Caco-2 (cell line): ENCODE data around the gene ATG10. TPM values are rescaled to one million over a fixed set of nuclear protein-coding genes. Genes with fewer than 3 reads are reported as not detected.

Experiments used
- BruUV-seq: library from RNA; stranded (reverse); fragments of 400-500 nt; replicated peaks from 2 replicates; lab custom pipeline; 2021; lab: Mats Ljungman, UMichigan
- CTCF ChIA-PET: fragments of 300-600 bp; sonication (Branson Sonifier 250); formaldehyde crosslinking; loops from one replicate; lab custom pipeline; 2022; ENCODE audit warnings: antibody characterized with exemption; lab: Charles Lee
- POLR2A ChIA-PET: fragments of 300-600 bp; sonication (Branson Sonifier 250); formaldehyde crosslinking; loops from one replicate; lab custom pipeline; 2022; ENCODE audit warnings: antibody characterized with exemption; lab: Charles Lee
- DNase-seq, 2 experiments: peaks; one replicate each; pipeline versions ENCODE4 v3.0.0 to v3.0.0-alpha.2; 2020 to 2022
- H3K27me3 ChIP-seq: replicated peaks from 2 replicates; pipeline ENCODE4 v1.6.0; 2011; ENCODE audit warnings: low read length; ENCODE audit not compliant: control insufficient read depth, insufficient read depth
- H3K36me3 ChIP-seq: 2 replicates; pipeline ENCODE4 v1.5.1; 2011; ENCODE audit warnings: low read length; ENCODE audit not compliant: control insufficient read depth, insufficient read depth
- H3K4me1 ChIP-seq: fragments of 250-450 bp; sonication (Bioruptor Pico); 2 replicates; pipeline ENCODE4 v1.5.1; 2020; ENCODE audit warnings: mild to moderate bottlenecking
- H3K4me3 ChIP-seq: 2 replicates; pipeline ENCODE4 v1.5.1; 2011; ENCODE audit warnings: low read depth, mild to moderate bottlenecking, control low read depth, low read length
- H3K9me3 ChIP-seq: fragments of 250-450 bp; sonication (Bioruptor Pico); 2 replicates; pipeline ENCODE4 v1.5.1; 2020; ENCODE audit warnings: mild to moderate bottlenecking, moderate library complexity
- H3K27ac Mint-ChIP-seq: one replicate; pipeline ENCODE4 v1.8.0; 2022; ENCODE audit warnings: mixed read lengths; ENCODE audit not compliant: unreplicated experiment
- H3K27me3 Mint-ChIP-seq: one replicate; pipeline ENCODE4 v1.8.0; 2022; ENCODE audit warnings: mixed read lengths; ENCODE audit not compliant: insufficient read depth, unreplicated experiment
- H3K36me3 Mint-ChIP-seq: one replicate; pipeline ENCODE4 v1.8.0; 2022; ENCODE audit warnings: mild to moderate bottlenecking, mixed read lengths; ENCODE audit not compliant: insufficient read depth, unreplicated experiment
- H3K4me1 Mint-ChIP-seq: one replicate; pipeline ENCODE4 v1.8.0; 2022; ENCODE audit warnings: low read depth, mixed read lengths; ENCODE audit not compliant: unreplicated experiment
- H3K4me3 Mint-ChIP-seq: one replicate; pipeline ENCODE4 v1.8.0; 2022; ENCODE audit warnings: mild to moderate bottlenecking, moderate library complexity, mixed read lengths; ENCODE audit not compliant: unreplicated experiment
- H3K9me3 Mint-ChIP-seq: one replicate; pipeline ENCODE4 v1.8.0; 2022; ENCODE audit warnings: mixed read lengths; ENCODE audit not compliant: unreplicated experiment
- CTCF ChIP-seq, 2 experiments: fragments of 200-600 bp in 1 of 2; IDR thresholded peaks; 1 replicate in 1 of 2; 2 replicates in 1 of 2; pipeline versions ENCODE4 v1.5.1 to v1.8.0; 2011 to 2022; ENCODE audit warnings: antibody characterized with exemption in 1 of 2, control low read depth in 1 of 2, inconsistent platforms in 1 of 2, low read depth in 1 of 2, low read length in 1 of 2, mild to moderate bottlenecking in 1 of 2, moderate library complexity in 1 of 2; ENCODE audit not compliant: insufficient read depth in 1 of 2, severe bottlenecking in 1 of 2, unreplicated experiment in 1 of 2
- intact Hi-C: fragments of 100-400 bp; cut with micrococcal nuclease; formaldehyde crosslinking; loops from one replicate; pipeline ENCODE4 v1.10.0; 2022; ENCODE audit not compliant: unreplicated experiment
- total RNA-seq: library from RNA; stranded (reverse); gene quantifications from 2 replicates; pipeline ENCODE4 v1.2.3, GENCODE V29; 2022

Gene ATG10
- total RNA-seq, 1 experiment from 2014 or later: 5.8 TPM

GRCh38 chr5:82106207-82106606 lies 134.4 kb downstream of the ATG10 start:
- no peak for DNase-seq
- Histone ChIP-seq H3K36me3 (no peaks in the 10 kb centered on the region), H3K27me3 (no peaks in the 10 kb centered on the region), H3K4me1 (peaks cover 9% of the 10 kb centered on the region; the same call in 1 of the 2 replicates), H3K9me3 (no peaks in the 10 kb centered on the region), H3K4me3 (no peak overlapping the region)
- intact Hi-C loops: loop anchor here (2.0 to 10.0 kb wide), 3 partner anchors 119 to 601 kb away; partner anchors contain the start of gene ATG10
- ChIA-PET POLR2A (no interaction called here), CTCF (interaction anchor here (2.6 kb wide), 1 partner anchor 59 kb away, joined by 9 read pairs; no protein-coding TSS in a partner anchor)
- H3K27me3 Mint-ChIP-seq: no peaks in the 10 kb centered on the region
- H3K27ac Mint-ChIP-seq: no peak overlapping the region
- no peaks in the 10 kb centered on the region for H3K36me3 Mint-ChIP-seq
- H3K4me3 Mint-ChIP-seq: no peak overlapping the region
- no peaks in the 10 kb centered on the region for H3K9me3 Mint-ChIP-seq
- TF ChIP-seq CTCF (IDR thresholded peaks at IDR 0.05; ENCODE audit: insufficient read depth in 1 of 2, low read depth in 1 of 2, low read length in 1 of 2, severe bottlenecking in 1 of 2, unreplicated experiment in 1 of 2): no peak
- peaks cover 14% of the 10 kb centered on the region for H3K4me1 Mint-ChIP-seq
- BruUV-seq: no TSS peak

GRCh38 chr5:82106756-82107155 lies 134.9 kb downstream of the ATG10 start:
- BruUV-seq: no TSS peak
- H3K27me3 ChIP-seq: no peaks in the 10 kb centered on the region
- intact Hi-C loops: loop anchor here (2.0 to 10.0 kb wide), 3 partner anchors 118 to 602 kb away; partner anchors contain the start of gene ATG10
- Mint-ChIP-seq H3K36me3 (no peaks in the 10 kb centered on the region), H3K27me3 (no peaks in the 10 kb centered on the region), H3K4me1 (peaks cover 14% of the 10 kb centered on the region), H3K27ac (no peak overlapping the region), H3K4me3 (no peak overlapping the region), H3K9me3 (no peaks in the 10 kb centered on the region)
- H3K4me1 ChIP-seq: peaks cover 9% of the 10 kb centered on the region; the same call in 1 of the 2 replicates
- DNase-seq: no peak
- H3K4me3 ChIP-seq: no peak overlapping the region
- H3K36me3 ChIP-seq: no peaks in the 10 kb centered on the region
- ChIA-PET CTCF (interaction anchor here (2.6 kb wide), 1 partner anchor 59 kb away, joined by 9 read pairs; no protein-coding TSS in a partner anchor), POLR2A (no interaction called here)
- H3K9me3 ChIP-seq: no peaks in the 10 kb centered on the region
- no peak for TF ChIP-seq CTCF (IDR thresholded peaks at IDR 0.05; ENCODE audit: insufficient read depth in 1 of 2, low read depth in 1 of 2, low read length in 1 of 2, severe bottlenecking in 1 of 2, unreplicated experiment in 1 of 2)

- Mint-ChIP-seq H3K4me1 (peaks cover 14% of the 10 kb centered on the region), H3K27ac (no peak overlapping the region), H3K9me3 (no peaks in the 10 kb centered on the region), H3K27me3 (no peaks in the 10 kb centered on the region), H3K36me3 (no peaks in the 10 kb centered on the region), H3K4me3 (no peak overlapping the region)
- Histone ChIP-seq H3K36me3 (no peaks in the 10 kb centered on the region), H3K4me1 (peaks cover 9% of the 10 kb centered on the region; the same call in 1 of the 2 replicates), H3K27me3 (no peaks in the 10 kb centered on the region), H3K9me3 (no peaks in the 10 kb centered on the region), H3K4me3 (no peak overlapping the region)
- DNase-seq: no peak
- no TSS peak for BruUV-seq
- CTCF ChIA-PET: interaction anchor here (2.6 kb wide), 1 partner anchor 58 kb away, joined by 9 read pairs; no protein-coding TSS in a partner anchor
- TF ChIP-seq CTCF (IDR thresholded peaks at IDR 0.05; ENCODE audit: insufficient read depth in 1 of 2, low read depth in 1 of 2, low read length in 1 of 2, severe bottlenecking in 1 of 2, unreplicated experiment in 1 of 2): peak; percentile 21 to 25
- POLR2A ChIA-PET: no interaction called here
- intact Hi-C loops: loop anchor here (2.0 to 10.0 kb wide), 3 partner anchors 118 to 602 kb away; partner anchors contain the start of gene ATG10
Measured at GRCh38 chr5:82107267-82107666, 135.4 kb downstream of the ATG10 start.
